Dermis blood vessel endothelial cell (primary cell): ENCODE measurements around the gene ADGRA1. TPM values are rescaled to one million over a fixed set of nuclear protein-coding genes. Genes with fewer than 3 reads are reported as not detected.

Experiments used
- DNase-seq: peaks from one replicate; pipeline ENCODE4 v3.0.0; 2010
- total RNA-seq: library from RNA; depleted of rRNA; stranded (reverse); fragments of >200 nt; gene quantifications from 2 replicates; pipeline ENCODE4 v1.2.3, GENCODE V29; 2014

ADGRA1 gene
- total RNA-seq, 1 donor from 2014 or later, result not detected

DNA sequence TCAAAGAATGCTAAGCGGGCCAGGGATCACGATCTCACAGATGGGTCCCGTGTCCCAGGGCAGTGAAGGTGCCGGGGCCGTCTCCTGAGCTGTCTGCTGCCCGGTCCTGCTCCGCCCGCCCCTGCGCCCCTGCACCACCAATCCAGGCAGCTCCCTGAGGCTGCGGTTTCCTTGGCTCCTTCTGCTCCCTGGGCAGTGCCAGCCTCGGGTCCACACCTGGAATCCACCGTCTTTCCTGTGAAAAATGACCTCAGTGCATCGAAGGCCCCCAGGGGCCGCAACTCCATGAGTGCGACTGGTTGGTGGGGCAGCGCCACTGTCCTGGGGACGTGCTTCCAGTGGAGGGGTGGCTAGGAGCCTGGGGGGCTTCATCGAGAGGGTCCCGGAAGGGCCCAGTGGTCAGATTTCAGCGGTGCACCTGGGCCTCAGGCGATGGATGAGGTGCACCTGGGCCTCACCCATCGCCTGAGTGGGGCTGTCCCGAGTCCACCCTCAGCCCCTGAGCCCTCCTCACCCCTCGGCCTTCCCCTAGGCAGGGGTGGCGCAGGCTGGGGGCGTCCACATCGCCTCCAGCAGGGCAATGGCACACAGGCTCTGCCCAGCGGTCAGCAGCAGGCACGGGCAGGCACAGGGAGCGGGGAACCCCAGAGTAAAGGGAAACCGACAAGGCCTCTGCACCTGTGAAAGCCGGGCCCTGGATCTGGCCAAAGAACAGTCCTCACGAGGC lies 27.2 kb downstream of the ADGRA1 start:
- DNase-seq, result no peak

DNA sequence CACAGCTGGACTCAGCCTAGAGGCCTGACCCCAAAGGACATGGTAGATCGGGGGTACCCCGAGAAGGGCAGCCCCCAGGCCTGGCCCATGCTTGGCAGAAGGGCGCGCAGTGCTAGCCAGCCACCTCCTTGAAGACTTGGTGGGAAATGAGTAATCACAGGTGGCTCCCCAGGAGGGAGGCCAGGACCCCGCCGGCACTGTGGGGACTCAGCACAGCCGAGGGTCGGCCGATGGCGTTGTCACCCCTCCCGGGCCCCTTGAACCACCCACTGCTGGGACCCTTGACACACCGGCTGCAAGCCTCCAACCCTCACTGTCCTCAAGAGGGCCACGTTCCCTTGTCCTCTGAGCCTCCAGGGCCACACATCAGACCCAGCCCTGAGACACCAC lies 27.7 kb downstream of the ADGRA1 start:
- DNase-seq, result no peak

DNA sequence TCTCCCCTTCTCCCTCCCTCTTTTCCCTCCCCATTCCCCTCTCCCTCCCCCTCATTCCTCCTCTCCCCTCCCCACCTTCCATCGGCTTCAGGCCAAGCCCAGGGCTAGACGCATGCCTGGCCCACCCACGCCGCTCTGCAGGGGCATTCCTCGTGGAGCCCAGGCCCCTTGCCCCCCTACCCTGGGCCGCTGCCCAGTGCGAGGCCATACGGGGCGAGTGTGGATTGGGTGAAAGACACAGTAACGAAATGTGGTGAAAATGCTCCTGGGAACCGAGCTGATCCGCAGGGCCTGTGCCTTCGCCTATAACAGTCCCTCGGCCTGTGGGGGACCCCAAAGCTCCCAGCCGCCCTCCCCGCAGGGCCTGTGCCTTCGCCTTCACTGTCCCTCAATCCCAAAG lies 28.3 kb downstream of the ADGRA1 start:
- DNase-seq, result no peak

DNA sequence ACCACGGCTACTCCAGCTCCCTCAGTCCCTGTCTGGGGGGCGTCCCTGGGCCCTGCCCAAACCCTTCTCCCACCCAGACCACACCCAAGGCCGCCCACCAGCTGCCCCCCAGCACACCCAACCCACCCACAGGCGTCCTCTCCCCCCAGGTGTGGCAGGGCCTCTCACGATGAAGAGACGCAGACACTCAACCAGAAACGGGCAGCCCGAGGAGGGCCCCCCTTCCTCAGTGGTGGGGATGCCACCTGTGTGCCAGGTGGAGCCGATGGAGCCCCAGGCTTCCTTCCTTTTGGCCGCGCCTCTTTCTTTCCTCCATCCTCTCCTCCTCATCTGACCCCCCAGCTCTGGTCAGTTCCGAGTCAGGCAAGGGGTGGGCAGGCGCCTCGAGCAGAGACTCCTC lies 28.7 kb downstream of the ADGRA1 start:
- no peak for DNase-seq

DNA sequence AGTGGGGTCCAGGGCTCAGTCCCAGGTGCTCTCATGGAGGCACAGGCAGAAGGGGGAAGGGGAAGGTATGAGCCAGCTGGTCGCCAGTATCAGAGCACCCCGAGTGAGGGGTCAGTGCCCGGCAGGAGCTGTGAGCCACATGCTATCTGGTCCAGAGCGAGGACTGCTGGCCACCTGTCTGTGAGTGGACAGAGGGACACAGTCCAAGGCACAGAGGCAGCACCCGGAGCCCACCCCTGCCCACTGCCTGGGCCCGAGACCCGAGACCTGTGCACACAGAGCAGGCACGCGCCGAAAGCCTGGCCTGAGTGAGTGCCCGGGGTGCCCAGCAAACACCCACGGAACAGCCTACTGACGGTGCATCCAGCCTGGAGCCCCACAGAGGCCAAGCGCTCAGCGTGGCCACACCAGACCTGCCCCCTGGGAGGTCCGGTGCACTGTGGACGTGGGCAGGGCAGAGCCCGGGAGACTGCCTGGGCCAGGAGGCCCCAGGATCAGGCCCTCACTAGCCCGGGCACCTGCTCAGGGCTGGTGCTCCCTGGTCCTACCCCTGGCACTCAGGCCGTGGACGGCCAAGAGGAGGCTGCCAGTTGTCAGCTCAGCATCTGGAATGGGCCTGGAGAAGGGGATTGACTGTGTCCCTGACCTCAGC lies 29.4 kb downstream of the ADGRA1 start:
- no peak for DNase-seq

DNA sequence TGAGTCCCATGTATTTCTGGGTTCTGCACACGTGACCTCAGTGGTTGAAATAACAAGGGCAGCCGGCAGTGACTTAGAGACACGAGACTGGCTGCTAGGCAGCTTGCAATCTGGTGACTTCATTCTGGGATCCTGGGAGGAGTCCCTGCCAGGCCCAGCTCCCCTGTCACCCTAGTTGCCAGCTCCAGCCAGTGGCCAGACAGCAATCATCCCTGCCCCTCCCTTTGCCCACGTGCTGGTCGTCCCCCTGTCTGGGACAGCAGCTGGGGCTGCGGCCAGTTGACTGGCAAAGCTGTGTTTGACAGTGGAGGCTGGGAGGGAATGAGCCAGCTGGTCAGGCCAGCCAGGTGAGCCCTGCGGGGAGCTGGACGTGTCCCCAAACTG lies 30.0 kb downstream of the ADGRA1 start:
- DNase-seq, result no peak

DNA sequence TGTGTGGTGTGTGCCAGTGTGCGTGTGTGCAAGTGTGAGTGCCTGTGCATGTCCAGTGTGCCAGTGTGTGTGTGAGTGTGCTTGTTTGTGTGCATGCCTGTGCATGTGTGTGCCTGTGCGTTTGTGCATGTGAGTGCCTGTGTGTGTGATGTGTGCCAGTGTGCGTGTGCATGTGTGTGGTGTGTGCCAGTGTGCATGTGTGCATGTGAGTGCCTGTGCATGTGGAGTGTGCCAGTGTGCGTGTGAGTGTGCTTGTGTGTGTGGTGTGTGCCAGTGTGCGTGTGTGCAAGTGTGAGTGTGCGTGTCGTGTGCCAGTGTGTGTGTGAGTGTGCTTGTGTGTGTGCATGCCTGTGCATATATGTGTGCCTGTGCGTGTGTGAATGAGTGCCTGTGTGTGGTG lies 33.8 kb downstream of the ADGRA1 start:
- DNase-seq, result no peak

DNA sequence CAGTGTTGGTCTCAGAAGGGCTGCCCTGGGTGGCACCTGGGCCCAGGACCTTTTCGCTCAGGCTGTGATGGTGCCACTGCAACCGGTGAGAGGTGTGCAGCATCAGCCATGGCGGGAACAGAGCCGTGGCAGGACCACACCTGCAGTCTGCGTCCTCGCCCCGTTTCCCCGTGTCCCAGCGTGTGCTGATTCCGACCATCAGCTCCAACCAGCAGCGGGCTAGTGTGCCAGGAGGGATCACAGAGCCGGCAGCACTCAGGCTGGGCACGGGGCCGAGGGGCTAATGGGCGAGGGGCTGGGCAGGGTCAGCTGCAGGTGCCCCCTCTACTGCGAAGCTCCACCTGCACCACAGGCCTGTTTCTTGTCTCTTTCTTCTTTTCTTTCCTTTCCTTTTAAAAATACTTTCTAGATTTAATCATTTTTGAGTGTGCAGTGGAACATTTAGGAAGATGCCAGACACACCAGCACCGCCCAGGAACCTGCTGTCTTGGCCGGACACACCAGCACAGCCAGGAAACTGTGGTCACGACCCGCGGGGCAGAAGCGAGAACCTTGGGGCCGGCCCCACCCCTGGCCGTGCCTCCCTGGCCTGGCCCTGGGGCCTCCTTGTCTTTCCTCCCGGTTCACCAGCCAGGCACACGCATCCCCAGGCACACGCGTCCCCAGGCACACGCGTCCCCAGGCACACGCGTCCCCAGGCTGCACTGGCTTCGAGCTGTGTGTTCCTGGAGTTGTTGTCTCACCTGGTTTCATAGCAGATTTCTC lies 34.6 kb downstream of the ADGRA1 start:
- DNase-seq, result no peak

DNA sequence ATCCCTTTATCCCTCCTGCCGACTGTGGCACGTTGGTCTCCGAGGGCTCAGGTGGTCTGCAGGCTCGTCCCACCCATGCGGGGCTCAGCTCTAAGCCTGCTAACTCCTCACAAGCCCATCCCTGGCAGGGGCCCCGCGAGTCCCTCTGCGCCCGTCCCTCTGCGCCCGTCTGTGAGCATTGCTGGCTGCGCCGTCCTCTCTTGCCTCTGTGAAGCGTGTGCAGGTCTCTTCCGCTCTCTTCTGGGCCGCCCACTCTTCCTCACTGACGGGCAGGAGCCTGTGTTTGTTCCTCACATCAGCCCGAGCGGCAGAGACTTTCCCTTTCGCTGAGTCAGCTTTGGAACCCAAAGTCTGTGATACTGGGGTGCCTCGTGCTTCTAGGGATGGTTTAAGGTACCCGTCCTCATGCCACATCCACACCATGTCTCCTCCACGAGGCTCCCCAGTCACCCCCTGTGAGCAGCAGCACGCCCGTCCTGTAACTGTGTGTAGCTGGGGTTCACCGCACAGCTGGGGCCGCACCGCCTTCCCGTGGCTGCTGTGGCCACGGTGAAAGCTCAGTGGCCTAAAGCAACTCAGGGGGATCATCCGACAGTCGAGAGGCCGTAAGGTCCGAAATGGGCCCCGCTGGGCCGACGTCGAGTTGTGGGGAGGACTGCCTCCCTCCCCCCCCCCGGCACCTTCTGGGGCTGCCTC lies 35.5 kb downstream of the ADGRA1 start:
- DNase-seq, result no peak

DNA sequence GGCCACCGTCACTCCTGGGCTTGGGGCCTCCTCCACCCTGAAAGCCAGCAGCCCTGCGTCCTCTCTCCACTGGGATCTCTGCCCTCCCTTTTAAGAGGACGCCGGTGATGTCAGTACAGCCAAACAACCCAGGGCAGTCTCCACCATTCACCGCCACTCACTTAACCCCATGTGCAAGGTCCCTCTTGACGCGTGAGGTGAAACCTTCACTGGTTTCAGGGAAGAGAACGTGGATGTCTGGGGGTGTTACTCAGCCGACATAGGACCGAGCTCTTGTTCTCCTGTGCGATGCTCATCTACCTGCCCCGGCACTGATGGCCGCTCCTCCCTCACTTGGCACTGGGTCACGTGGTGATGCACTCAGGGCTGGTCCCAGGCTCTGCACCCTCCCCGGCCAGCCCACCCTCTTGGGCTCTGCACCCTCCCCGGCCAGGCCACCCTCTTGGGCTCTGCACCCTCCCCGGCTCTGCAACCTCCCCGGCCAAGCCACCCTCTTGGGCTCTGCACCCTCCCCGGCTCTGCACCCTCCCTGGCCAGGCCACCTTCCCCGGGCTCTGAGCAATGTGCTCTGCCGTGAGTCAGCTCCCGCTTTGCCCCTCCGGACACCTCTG lies 36.1 kb downstream of the ADGRA1 start:
- no peak for DNase-seq

DNA sequence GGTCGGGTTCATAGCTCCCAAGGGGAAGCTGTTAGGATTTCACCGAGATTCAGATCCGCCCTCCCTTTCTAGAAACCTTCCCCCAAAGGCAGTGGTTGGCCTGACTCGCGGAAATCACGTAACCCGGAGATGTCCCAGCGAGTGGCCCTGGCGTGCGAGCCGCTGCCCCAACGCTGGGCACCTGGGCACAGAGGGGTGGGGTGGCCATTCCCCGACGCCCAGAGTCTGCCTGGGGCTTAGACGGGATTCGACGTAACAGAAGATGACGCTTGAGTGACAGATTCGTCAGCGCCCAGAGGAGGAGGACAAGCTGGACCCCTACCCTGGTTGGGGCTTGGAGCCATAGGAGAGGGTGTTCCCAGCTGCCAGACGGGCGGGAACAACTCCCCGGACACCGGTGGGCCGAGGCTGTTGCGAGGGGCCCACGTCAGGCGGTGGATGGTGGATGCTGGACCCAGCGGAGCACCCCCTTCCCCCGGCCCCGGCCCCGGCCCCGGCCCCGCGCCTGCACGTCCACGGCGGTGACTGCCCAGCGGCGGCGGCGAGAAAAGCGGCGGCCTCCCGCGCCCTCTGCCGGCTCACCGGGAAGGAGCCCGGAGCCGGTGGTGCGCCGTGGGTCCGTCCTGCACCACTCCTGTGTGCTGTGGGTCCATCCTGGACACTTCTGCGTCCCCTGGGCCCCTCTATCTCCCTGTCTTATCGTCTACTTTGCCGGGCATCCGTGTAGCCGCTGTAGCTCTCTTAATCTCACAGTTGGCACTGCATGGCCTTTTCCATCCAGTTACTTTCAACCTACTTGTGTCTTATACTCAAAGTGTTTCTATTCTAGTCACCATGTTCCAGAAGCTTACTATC lies 36.9 kb downstream of the ADGRA1 start:
- DNase-seq, result peak; percentile 64

DNA sequence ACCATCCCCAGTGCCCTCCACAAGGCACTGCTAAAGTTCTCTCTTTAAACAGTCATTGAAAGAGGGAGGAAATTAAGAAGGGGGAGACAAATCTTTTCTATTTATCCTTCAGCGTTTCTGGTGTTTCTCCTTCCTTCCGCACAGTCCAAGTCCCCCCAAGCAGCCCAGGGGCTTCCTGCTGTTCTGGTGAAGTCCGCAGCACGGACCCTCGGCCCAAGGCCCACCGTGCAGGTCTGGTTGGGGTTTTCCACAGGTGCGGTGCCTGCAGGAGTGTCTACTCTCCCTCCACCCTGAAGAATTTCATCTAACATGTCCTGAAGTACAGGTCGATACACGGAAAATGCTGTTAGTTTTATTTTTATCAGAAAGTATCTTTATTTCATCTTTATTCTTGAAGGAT lies 38.2 kb downstream of the ADGRA1 start:
- no peak for DNase-seq

DNA sequence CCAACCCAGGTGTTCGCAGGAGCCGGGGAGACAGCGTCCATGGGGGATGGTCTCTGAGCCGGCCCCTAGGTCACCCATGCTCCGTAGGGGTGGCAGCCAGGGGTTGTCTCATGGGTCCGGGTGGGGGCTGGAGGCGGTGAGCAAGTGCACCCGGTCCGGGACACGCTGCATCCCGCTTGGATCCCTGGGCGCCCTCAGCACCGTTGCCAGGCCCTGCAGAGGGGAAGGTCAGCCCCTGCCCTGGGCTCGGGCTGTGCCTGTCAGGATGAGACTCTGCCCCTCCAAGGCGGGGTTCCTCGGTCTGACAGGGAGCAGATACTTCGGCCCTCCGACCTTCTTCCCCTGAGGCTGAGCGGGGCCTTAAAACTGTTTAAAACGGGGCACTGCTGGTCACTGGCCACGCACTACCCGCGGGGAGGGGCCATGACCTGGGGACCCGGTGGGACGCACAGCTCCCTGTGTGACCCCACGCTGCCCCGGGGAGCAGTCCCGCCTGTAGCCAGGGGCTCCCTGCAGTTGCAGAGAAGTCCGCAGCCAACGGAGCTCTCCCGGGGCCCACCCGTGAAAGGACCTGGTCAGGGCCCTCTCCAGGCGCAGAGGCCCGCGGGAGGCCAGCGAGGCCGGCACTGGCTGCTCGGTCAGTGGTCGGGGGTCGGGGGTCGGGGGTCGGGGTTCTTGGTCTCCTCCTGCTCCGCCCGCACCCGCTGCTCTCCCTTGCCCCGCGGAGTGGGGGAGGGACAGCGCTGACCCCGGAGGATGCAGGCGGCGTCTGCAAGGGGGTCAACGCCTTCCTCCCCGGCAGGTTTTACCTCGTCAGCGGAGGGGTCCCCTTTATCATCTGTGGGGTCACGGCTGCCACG lies 38.9 kb downstream of the ADGRA1 start:
- DNase-seq, result no peak

DNA sequence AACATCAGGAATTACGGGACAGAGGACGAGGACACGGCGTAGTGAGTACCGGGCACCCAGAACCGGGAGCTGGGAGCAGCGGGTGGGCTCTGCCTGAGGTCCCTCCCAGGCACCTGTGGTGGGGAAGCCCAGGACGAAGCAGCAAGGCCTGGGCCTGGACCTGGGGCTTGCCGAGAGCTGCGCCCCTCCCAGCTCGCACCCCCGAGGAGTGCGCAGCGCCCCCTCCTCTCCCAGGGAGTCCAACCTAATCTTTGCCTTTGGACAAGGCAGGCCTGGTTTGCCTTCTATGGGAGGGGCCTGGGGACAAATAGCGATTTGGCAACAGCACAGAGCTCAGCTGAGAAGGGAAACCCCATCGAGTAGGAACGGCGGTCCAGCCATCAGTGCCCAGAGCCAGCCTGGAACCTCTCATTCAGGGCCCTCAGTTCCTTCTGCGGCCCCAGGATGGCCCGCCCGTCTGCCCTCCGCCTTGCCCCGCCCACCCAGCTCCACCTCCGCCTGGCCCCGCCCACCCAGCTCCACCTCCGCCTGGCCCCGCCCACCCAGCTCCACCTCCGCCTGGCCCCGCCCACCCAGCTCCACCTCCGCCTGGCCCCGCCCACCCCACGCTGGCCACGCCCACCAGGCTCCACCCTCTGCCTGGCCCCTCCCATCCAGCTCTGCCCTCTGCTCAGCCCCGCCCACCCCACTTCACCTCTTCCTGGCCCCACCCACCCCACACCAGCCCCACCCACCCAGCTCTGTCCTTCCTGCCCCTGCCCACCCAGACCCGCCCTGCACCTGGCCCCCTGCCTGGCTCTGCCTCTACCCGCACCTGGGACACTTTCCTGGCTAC lies 39.8 kb downstream of the ADGRA1 start:
- peak; percentile 11 for DNase-seq

DNA sequence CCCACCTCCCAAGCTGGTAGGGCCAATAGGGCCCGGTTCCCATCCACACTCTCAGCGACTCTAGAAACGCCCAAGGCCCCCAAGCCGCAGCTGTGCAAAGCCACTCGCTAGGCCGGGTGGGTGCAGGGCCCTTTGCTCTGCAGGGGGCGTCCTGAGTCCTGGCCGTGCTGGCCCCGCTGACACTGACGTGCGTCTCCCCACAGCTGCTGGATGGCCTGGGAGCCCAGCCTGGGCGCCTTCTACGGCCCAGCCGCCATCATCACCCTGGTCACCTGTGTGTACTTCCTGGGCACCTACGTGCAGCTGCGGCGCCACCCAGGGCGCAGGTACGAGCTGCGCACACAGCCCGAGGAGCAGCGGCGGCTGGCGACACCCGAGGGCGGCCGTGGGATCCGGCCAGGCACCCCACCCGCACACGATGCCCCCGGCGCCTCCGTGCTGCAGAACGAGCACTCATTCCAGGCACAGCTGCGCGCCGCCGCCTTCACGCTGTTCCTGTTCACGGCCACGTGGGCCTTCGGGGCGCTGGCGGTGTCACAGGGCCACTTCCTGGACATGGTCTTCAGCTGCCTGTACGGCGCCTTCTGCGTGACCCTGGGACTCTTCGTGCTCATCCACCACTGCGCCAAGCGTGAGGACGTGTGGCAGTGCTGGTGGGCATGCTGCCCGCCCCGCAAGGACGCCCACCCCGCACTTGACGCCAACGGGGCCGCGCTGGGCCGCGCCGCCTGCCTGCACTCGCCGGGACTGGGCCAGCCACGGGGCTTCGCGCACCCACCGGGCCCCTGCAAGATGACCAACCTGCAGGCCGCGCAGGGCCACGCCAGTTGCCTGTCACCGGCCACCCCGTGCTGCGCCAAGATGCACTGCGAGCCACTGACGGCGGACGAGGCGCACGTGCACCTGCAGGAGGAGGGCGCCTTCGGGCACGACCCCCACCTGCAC lies 40.7 kb downstream of the ADGRA1 start:
- DNase-seq, result no peak

DNA sequence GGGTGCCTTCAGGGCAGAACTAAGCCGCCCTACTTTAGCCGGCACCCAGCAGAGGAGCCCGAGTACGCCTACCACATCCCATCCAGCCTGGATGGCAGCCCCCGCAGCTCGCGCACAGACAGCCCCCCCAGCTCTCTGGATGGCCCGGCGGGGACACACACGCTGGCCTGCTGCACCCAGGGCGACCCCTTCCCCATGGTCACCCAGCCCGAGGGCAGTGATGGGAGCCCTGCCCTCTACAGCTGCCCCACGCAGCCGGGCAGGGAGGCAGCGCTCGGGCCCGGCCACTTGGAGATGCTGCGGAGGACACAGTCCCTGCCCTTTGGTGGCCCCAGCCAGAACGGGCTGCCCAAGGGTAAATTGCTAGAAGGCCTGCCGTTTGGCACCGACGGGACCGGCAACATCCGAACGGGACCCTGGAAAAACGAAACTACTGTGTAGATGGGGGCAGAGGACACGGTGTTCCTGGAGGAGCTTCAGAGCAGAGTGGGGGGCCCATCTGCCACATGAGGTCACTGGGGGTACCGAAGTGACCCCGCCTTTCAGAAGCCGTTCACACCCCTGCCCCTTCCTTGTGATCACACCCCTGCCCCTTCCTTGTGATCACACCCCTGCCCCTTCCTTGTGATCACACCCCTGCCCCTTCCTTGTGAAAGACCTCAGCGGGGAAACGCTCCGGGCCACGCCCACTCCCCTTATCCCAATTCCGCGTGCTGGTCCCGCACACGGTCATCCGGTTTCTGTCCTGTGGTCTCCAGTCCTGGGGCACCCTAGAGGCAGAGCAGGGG lies 41.5 kb downstream of the ADGRA1 start:
- no peak for DNase-seq

DNA sequence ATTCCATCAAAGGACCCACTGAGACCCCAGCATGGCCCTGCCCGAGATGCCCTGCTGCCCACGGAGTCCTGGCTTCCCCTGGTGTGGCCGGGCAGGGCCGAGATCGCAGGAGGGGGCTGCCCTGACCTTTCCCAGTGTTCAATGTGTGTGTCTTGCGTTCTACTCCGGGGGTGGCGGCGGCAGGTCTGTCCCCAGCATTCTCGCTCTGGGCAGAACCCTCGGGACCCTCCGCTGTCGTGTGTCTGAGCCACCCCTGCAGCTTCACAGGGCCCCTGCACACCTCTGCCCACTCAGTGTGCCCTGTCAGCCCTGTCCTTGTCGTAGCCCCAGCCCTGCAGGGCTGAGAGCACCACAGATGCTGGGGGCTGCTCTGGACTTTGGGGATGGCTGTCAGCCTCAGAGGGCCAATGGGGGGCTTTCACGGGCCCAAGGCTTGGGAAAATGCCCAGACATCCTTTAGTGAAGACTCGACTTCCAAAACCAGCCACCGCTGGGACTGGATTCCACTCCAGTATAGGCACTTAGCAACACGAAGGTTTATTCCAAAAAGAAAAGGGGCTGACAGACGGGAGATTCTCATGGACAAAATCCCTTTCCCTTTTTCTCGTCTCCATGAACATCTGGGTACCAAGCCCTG lies 42.3 kb downstream of the ADGRA1 start:
- DNase-seq, result no peak
